ENCODE data around the gene NOS3. TPM values are rescaled to one million over a fixed set of nuclear protein-coding genes. Genes with fewer than 3 reads are reported as not detected.

NOS3 gene
- total and polyA plus RNA-seq, 2 of the 13 experiments (the other 11 are each of a cell fraction or from before 2014, with no cell fraction given) = 3.7 to 7.5 TPM

DNA sequence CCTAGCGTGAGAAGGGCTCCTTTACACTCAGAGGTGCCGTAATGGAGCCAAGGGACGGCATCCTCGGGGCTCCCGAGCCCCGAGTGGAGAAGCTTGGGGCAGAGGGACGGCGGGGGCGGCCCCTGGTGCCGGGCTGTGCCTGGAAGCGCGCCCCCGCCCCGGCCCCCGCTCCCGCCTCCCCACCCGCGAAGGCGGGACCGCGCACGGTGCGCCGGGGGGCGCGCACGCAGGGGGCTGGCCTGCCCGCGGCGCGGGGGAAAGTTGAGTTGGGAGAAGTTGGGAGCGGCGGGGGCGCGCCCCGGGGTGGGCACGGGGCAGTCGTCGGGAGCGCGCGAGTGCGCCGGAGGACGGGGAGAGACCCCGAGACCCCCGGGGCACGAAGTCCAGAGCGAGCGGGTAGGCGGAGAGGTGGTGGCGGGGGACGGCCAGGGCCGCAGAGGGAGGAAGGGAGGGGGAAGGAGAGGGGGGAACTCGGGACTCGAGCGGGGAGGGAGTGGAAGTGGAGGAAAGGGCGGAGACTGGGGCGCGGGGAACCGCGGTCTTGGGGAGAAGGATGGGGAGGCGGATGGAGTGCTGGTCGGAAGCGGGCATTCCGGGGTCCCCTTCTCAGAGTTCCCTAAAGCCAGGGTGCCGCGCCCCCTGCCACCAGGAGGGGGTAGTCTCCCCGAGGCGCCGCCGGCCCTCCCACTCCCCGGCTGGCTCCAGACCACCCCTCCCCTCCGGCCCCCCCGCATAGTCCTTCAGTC, 68.7 kb downstream of the NOS3 start, which contains the start of gene SLC4A2 (continued):
- TF ChIP-seq, protein P1, sequence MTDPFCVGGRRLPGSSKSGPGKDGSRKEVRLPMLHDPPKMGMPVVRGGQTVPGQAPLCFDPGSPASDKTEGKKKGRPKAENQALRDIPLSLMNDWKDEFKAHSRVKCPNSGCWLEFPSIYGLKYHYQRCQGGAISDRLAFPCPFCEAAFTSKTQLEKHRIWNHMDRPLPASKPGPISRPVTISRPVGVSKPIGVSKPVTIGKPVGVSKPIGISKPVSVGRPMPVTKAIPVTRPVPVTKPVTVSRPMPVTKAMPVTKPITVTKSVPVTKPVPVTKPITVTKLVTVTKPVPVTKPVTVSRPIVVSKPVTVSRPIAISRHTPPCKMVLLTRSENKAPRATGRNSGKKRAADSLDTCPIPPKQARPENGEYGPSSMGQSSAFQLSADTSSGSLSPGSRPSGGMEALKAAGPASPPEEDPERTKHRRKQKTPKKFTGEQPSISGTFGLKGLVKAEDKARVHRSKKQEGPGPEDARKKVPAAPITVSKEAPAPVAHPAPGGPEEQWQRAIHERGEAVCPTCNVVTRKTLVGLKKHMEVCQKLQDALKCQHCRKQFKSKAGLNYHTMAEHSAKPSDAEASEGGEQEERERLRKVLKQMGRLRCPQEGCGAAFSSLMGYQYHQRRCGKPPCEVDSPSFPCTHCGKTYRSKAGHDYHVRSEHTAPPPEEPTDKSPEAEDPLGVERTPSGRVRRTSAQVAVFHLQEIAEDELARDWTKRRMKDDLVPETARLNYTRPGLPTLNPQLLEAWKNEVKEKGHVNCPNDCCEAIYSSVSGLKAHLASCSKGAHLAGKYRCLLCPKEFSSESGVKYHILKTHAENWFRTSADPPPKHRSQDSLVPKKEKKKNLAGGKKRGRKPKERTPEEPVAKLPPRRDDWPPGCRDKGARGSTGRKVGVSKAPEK (CRISPR knock-in tag; IDR thresholded peaks at IDR 0.05; ENCODE audit: borderline replicate concordance) = no peak
- TF ChIP-seq, protein P2, sequence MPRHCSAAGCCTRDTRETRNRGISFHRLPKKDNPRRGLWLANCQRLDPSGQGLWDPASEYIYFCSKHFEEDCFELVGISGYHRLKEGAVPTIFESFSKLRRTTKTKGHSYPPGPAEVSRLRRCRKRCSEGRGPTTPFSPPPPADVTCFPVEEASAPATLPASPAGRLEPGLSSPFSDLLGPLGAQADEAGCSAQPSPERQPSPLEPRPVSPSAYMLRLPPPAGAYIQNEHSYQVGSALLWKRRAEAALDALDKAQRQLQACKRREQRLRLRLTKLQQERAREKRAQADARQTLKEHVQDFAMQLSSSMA (CRISPR knock-in tag; IDR thresholded peaks at IDR 0.05) = no peak
- no peak for TF ChIP-seq RORA (CRISPR knock-in tag; IDR thresholded peaks at IDR 0.05)
- TF ChIP-seq MIER2 (CRISPR knock-in tag; IDR thresholded peaks at IDR 0.05) = no peak
- TF ChIP-seq ARHGAP35 (CRISPR knock-in tag; IDR thresholded peaks at IDR 0.05; ENCODE audit: borderline replicate concordance) = no peak
- TF ChIP-seq ZNF432 (CRISPR knock-in tag; IDR thresholded peaks at IDR 0.05; ENCODE audit: borderline replicate concordance) = no peak
- TF ChIP-seq TBL1XR1 (IDR thresholded peaks at IDR 0.05; ENCODE audit: borderline replicate concordance, low read length, partially characterized antibody) = no peak
- TF ChIP-seq ZNF331 (CRISPR knock-in tag; IDR thresholded peaks at IDR 0.05) = no peak
- TF ChIP-seq, protein P3, sequence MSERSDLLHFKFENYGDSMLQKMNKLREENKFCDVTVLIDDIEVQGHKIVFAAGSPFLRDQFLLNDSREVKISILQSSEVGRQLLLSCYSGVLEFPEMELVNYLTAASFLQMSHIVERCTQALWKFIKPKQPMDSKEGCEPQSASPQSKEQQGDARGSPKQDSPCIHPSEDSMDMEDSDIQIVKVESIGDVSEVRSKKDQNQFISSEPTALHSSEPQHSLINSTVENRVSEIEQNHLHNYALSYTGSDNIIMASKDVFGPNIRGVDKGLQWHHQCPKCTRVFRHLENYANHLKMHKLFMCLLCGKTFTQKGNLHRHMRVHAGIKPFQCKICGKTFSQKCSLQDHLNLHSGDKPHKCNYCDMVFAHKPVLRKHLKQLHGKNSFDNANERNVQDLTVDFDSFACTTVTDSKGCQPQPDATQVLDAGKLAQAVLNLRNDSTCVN (CRISPR knock-in tag; IDR thresholded peaks at IDR 0.05; ENCODE audit: borderline replicate concordance) = no peak
- no peak for TF ChIP-seq MAFG (CRISPR knock-in tag; IDR thresholded peaks at IDR 0.05)
- TF ChIP-seq ZSCAN30 (CRISPR knock-in tag; IDR thresholded peaks at IDR 0.05) = no peak
- no peak for TF ChIP-seq TSC22D2 (CRISPR knock-in tag; IDR thresholded peaks at IDR 0.05; ENCODE audit: borderline replicate concordance)
- TF ChIP-seq, protein P4, sequence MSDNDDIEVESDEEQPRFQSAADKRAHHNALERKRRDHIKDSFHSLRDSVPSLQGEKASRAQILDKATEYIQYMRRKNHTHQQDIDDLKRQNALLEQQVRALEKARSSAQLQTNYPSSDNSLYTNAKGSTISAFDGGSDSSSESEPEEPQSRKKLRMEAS (IDR thresholded peaks at IDR 0.05) = peak; percentile 17; the same call in 1 of the 2 replicates
- no peak for TF ChIP-seq AGO1 (IDR thresholded peaks at IDR 0.05; ENCODE audit: low read depth, low read length, poor library complexity, severe bottlenecking)
- TF ChIP-seq JUNB (CRISPR knock-in tag; IDR thresholded peaks at IDR 0.05; ENCODE audit: borderline replicate concordance) = no peak
- TF ChIP-seq, protein P5, sequence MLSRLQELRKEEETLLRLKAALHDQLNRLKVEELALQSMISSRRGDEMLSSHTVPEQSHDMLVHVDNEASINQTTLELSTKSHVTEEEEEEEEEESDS (CRISPR knock-in tag; IDR thresholded peaks at IDR 0.05; ENCODE audit: borderline replicate concordance) = no peak
- TF ChIP-seq CCDC6 (CRISPR knock-in tag; IDR thresholded peaks at IDR 0.05) = peak; percentile 59; the same call in 1 of the 2 replicates
- TF ChIP-seq NR2F2 (IDR thresholded peaks at IDR 0.05; ENCODE audit: borderline replicate concordance, low read depth) = no peak
- TF ChIP-seq NR2F6 (IDR thresholded peaks at IDR 0.05) = no peak
- TF ChIP-seq NR2F6 (CRISPR knock-in tag; IDR thresholded peaks at IDR 0.05) = no peak
- TF ChIP-seq, protein P6, sequence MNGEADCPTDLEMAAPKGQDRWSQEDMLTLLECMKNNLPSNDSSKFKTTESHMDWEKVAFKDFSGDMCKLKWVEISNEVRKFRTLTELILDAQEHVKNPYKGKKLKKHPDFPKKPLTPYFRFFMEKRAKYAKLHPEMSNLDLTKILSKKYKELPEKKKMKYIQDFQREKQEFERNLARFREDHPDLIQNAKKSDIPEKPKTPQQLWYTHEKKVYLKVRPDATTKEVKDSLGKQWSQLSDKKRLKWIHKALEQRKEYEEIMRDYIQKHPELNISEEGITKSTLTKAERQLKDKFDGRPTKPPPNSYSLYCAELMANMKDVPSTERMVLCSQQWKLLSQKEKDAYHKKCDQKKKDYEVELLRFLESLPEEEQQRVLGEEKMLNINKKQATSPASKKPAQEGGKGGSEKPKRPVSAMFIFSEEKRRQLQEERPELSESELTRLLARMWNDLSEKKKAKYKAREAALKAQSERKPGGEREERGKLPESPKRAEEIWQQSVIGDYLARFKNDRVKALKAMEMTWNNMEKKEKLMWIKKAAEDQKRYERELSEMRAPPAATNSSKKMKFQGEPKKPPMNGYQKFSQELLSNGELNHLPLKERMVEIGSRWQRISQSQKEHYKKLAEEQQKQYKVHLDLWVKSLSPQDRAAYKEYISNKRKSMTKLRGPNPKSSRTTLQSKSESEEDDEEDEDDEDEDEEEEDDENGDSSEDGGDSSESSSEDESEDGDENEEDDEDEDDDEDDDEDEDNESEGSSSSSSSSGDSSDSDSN (CRISPR knock-in tag; IDR thresholded peaks at IDR 0.05) = no peak
- TF ChIP-seq NFIC (IDR thresholded peaks at IDR 0.05; ENCODE audit: low read length) = no peak
- TF ChIP-seq FOXK2 (IDR thresholded peaks at IDR 0.05) = no peak
- TF ChIP-seq TARDBP (CRISPR knock-in tag; IDR thresholded peaks at IDR 0.05) = 0 out of 2 replicates have a peak, but pooled peaks have one; percentile 30
